Activated gamma-delta T cell (primary cell): ENCODE measurements around the gene REG4.
"Not testable (repeated sequence)": the region's sequence is repeated elsewhere in the genome, so short reads cannot be mapped to it uniquely, and the experiment has no call there.

Experiments used
- DNase-seq: peaks from one replicate; lab custom pipeline; 2025; lab: John Stamatoyannopoulos, UW
- total RNA-seq, 2 donors: gene quantifications; one replicate each; lab custom pipeline; 2026; lab: John Stamatoyannopoulos, UW

The REG4 gene
- total RNA-seq: 0.22 to 1.1 reads per million in 2 donors

DNA sequence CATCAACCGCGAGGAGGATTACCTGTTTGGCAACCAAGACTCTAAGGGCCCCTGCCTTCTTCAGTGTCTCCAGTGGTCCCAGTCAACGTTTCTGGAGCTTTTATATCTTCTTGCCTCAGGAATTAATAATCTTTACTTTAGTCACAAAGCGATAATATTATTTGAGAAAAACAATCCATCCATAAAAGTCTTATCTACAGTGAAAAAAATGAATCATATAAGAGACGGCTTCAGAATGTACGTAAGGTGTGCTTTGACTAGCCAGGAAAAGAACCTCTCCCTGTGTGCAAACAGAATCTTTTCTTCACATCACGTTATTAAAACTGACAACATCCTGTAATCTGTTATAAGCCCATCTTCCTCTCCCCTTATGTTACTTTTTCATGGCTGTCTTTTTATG lies at the start of gene REG4:
Gene REG4 (minus strand): TSS at position 74 of the 400 bp plus-strand sequence. CDS start 2,691 bp downstream, outside the sequence.
- DNase-seq: no peak

DNA sequence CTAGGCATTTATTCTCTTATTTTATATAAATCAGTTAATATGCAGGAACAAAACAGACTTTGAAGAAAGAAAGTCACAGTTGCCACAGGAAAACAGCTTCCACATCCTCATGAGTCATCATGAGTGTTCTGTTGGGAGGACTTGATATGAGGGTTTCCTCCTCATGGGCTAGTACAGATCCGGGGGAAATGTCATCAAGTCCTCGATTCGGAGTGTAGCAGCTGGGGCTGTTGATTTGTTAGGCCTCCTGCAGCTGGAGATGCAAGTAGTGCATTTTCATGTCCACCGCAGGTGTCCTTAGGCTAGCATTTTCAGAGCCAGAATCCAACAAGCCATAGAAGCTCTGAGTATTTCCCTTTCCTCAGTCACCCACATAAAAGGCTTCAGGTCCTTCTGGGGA lies 48.4 kb upstream of the REG4 start:
- DNase-seq: no peak

GRCh38 chr1:119858556-119859214 lies 47.4 kb upstream of the REG4 start:
- DNase-seq: not testable (repeated sequence)

GRCh38 chr1:119858126-119858525 lies 46.9 kb upstream of the REG4 start:
- no peak for DNase-seq

GRCh38 chr1:119853155-119853554 lies 41.9 kb upstream of the REG4 start:
- no peak for DNase-seq

DNA sequence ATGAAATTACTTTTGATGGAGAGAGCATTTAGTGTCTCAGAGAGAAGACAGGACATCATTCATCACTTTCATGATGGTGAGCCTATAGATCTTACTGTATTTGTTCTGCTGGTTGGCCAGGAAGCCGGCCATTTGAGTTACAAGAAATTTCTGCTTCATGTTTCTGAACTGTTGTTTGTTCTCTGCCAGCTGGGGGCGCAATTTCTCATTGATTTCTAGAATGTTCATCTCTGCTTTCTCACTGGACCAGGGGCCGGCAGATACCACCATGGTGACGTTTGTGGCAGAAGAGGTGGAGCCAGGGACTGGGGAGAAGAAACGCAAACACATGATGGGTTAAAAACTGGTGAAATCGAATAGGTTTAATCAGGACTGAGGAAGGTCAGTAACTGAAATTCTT lies 32.9 kb upstream of the REG4 start:
- DNase-seq: not testable (repeated sequence)

- DNase-seq: no peak
Measured at GRCh38 chr1:119841306-119841705, 30.0 kb upstream of the REG4 start.

GRCh38 chr1:119840745-119841144 lies 29.5 kb upstream of the REG4 start:
- DNase-seq: no peak

- no peak for DNase-seq
Measured at GRCh38 chr1:119838236-119838635, 27.0 kb upstream of the REG4 start.

DNA sequence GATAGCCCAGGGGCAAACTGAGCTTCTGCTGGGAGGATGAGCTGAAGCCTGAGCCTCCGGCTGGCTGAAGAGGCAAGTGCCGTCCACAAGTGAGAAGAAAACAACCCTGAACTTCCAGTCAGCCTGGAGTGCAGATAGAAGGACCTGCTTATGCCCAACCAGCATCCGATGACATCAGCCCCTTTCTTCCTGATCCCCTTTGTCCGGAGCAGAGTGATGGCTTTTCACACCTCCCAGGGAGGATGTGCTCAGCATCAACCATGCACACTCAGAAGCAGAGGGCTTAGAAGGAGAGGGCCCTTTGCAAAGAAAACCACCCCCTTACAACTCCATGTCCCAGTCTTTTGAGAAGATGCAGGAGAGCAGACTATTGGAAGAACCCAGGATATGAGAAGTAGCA lies 23.7 kb upstream of the REG4 start:
- DNase-seq: no peak

DNA sequence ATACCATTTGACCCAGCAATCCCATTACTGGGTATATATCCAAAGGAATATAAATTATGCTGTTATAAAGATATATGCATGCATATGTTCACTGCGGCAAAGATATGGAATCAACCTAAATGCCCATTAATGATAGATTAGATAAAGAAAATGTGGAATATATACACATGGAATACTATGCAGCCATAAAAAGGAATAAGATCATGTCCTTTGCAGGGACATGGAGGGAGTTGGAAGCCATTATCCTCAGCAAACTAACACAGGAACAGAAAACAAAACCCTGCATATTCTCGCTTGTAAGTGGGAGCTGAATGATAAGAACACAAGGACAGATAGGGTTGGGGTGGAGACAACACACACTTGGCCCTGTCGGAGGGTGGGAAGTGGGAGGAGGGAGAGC lies 19.8 kb upstream of the REG4 start:
- DNase-seq: no peak

GRCh38 chr1:119829625-119830024 lies 18.4 kb upstream of the REG4 start:
- no peak for DNase-seq

DNA sequence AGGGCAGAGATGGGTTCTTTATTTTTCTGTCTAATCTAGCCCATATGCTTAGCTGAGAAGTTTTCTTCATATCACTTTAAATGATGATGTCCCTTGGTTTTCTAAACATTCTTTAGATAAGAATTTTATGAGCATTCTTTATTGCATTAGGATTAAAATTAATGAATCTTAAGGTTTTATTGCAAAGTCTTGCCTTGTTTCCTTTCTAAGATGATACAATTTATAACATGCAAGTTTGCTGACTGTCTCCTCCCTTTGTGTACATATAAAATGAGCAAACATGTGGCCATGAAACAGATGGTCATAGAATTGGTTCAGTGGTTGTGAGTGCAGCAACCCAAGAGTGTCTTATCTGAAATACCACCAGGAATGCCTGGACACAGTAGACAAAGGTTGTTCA lies 17.7 kb upstream of the REG4 start:
- DNase-seq: not testable (repeated sequence)

- DNase-seq: no peak
Measured at GRCh38 chr1:119828266-119828665, 17.0 kb upstream of the REG4 start.

- no peak for DNase-seq
Measured at GRCh38 chr1:119827010-119827409, 15.8 kb upstream of the REG4 start.

DNA sequence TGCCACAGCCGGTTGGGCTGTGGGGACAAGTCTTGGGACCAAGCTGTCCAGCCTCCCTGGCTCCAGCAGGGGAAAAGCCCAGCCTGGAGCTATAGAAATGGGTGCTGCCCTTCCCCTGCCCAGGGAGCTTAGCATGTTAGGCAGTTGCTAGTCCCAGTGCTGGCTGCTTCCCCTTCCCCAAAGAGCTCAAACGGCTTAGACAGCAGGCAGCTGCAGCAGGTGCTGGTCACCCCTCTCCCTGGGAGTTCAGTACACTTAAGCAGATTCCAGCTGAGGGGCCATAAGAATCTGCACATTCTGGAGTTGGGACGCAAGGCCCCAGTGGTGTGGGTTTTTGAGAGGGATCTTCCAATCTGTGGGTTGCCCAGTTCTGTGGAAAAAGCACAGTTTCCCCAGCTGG lies 11.1 kb upstream of the REG4 start:
- DNase-seq: no peak

GRCh38 chr1:119818181-119818580 lies 6.9 kb upstream of the REG4 start:
- no peak for DNase-seq

DNA sequence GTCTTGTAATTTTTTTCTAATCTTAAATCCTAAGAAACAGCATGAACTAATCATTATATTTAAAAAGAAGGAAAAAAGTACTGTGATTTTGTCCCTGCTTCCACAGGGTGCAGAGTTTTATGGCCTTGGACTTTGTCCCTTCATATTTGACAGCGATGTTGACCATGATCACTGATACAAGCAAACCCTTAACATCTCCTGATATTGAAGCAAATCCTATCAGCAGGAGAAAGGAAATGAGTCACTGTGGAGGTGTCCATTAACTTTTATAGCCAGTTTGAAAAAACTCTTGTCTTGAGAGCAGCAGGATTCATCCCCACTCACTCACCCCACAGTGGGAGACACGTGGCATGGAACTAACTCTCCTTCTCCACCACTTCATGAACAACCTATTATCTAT lies 5.1 kb upstream of the REG4 start:
- DNase-seq: no peak

GRCh38 chr1:119815928-119816327 lies 4.7 kb upstream of the REG4 start:
- DNase-seq: no peak

GRCh38 chr1:119815361-119815760 lies 4.1 kb upstream of the REG4 start:
- DNase-seq: no peak

DNA sequence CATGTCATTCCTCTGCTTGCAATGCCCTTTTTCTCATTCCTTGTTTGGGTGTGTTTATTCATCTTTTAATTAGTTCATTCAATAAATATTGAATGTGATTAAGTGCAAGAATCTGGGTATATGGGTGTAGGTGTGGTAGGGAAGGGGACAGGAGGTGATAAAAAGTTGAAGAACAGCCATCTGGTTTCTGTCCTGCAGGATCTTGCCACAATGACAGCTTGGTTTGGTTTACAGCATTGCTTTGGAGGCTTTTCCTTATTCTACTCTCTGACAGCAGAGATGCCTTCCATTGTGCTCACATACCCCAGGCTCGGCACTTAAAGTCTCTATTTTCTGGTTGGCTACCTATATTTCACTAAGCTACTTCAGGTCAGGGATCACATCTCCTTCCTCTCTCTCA lies 3.0 kb upstream of the REG4 start:
- no peak for DNase-seq

DNA sequence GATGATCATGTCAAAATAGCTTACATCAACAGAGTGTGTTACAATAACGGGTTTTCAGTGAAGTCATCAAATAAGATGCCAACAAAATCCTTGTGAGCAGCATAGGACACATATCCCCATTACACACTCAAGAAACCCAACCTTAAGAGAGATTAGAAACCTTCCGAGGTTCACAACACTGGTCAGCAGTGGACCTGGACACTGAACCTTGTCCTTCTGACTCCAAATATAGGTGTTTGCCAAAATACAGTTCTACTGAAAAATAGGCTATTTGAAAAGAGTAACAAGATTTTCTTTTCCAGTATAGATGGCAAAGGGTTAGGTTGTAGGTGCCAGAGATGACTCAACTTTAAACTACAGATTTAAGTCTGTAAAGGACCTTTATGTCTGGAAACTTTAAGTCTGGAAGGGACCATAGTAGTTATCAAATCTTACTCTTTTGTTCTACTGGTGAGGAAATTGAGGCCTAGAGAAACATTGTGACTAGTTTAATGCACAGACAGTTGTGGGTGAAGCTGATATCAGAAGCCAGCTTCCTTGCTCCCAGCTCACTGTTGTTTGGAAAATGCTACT lies 811 bp upstream of the REG4 start:
- no peak for DNase-seq

- no peak for DNase-seq
Measured at GRCh38 chr1:119808972-119809550, 2.2 kb downstream of the REG4 start.

GRCh38 chr1:119808491-119808890 lies 2.8 kb downstream of the REG4 start:
- DNase-seq: no peak
